IMR-90 (cell line): ENCODE data around the gene SF3B5. TPM values are rescaled to one million over a fixed set of nuclear protein-coding genes. Genes with fewer than 3 reads are reported as not detected.

ENCODE experiments used
- ATAC-seq: fragments of 200-7000 bp; cut with Tn5 transposase; 2 replicates; pipeline ENCODE4 v1.9.1; 2020; ENCODE audit warnings: low read depth, mild to moderate bottlenecking, moderate library complexity
- BruUV-seq: library from RNA; stranded (reverse); fragments of 400-500 nt; replicated peaks from 2 replicates; lab custom pipeline; 2021; lab: Mats Ljungman, UMichigan
- CTCF ChIA-PET: fragments of 300-600 bp; formaldehyde crosslinking; extraction: SDS; loops from one replicate; lab custom pipeline; 2021; ENCODE audit warnings: antibody characterized with exemption; lab: Yijun Ruan, JAX
- POLR2A ChIA-PET: fragments of 300-600 bp; sonication (Branson Sonifier 250); formaldehyde crosslinking; loops from one replicate; lab custom pipeline; 2022; ENCODE audit warnings: antibody characterized with exemption; ENCODE audit not compliant: unreplicated experiment; lab: Charles Lee
- DNase-seq: peaks from one replicate; pipeline ENCODE4 v3.0.0; 2013
- H2AFZ ChIP-seq: replicated peaks from 2 replicates; pipeline ENCODE3; 2013; ENCODE audit warnings: low read length, mild to moderate bottlenecking; ENCODE audit not compliant: poor library complexity
- H2AK5ac ChIP-seq: 2 replicates; pipeline ENCODE4 v1.6.1; 2013; ENCODE audit warnings: low read depth, low read length, inconsistent platforms
- H2AK9ac ChIP-seq: replicated peaks from 2 replicates; pipeline ENCODE3; 2013; ENCODE audit warnings: mild to moderate bottlenecking, low read depth, low read length, moderate library complexity; ENCODE audit not compliant: poor library complexity
- H2BK120ac ChIP-seq: 2 replicates; pipeline ENCODE4 v1.6.1; 2013; ENCODE audit warnings: low read depth, low read length, inconsistent platforms
- H2BK15ac ChIP-seq: 3 replicates; pipeline ENCODE4 v1.6.1; 2013; ENCODE audit warnings: low read depth, low read length, inconsistent platforms
- H2BK20ac ChIP-seq: 2 replicates; pipeline ENCODE4 v1.6.1; 2013; ENCODE audit warnings: low read depth, mild to moderate bottlenecking, inconsistent platforms, low read length, moderate library complexity
- H2BK5ac ChIP-seq: 2 replicates; pipeline ENCODE4 v1.6.1; 2013; ENCODE audit warnings: mild to moderate bottlenecking, low read depth, low read length, inconsistent platforms; ENCODE audit not compliant: poor library complexity, severe bottlenecking
- H3K14ac ChIP-seq: replicated peaks from 2 replicates; pipeline ENCODE4 v1.6.1; 2013; ENCODE audit warnings: low read depth, low read length, inconsistent platforms
- H3K18ac ChIP-seq: 2 replicates; pipeline ENCODE4 v1.6.1; 2013; ENCODE audit warnings: low read depth, low read length, control low read depth
- H3K23ac ChIP-seq: 2 replicates; pipeline ENCODE4 v1.6.1; 2013; ENCODE audit warnings: low read depth, low read length, inconsistent platforms
- H3K27ac ChIP-seq: 2 replicates; pipeline ENCODE4 v1.5.1; 2013; ENCODE audit warnings: mild to moderate bottlenecking, control low read depth, low read length; ENCODE audit not compliant: insufficient read depth
- H3K27me3 ChIP-seq: 2 replicates; pipeline ENCODE4 v1.6.1; 2013; ENCODE audit warnings: low read length; ENCODE audit not compliant: control insufficient read depth, insufficient read depth
- H3K36me3 ChIP-seq: 2 replicates; pipeline ENCODE4 v1.6.1; 2013; ENCODE audit warnings: low read length, mixed read lengths; ENCODE audit not compliant: control insufficient read depth, insufficient read depth
- H3K4ac ChIP-seq: 2 replicates; pipeline ENCODE4 v1.6.1; 2013; ENCODE audit warnings: low read depth, low read length, inconsistent platforms
- H3K4me1 ChIP-seq: 2 replicates; pipeline ENCODE4 v1.6.1; 2013; ENCODE audit warnings: low read length, mixed read lengths; ENCODE audit not compliant: control insufficient read depth, insufficient read depth
- H3K4me2 ChIP-seq: 2 replicates; pipeline ENCODE4 v1.6.1; 2013; ENCODE audit warnings: low read depth, mild to moderate bottlenecking, control low read depth, low read length, moderate library complexity
- H3K4me3 ChIP-seq: 2 replicates; pipeline ENCODE4 v1.5.1; 2013; ENCODE audit warnings: low read depth, mild to moderate bottlenecking, control low read depth, low read length, moderate library complexity; ENCODE audit not compliant: insufficient read depth
- H3K56ac ChIP-seq: 2 replicates; pipeline ENCODE4 v1.6.1; 2013; ENCODE audit warnings: low read length, inconsistent platforms; ENCODE audit not compliant: insufficient read depth; ENCODE audit errors: extremely low read depth
- H3K79me1 ChIP-seq, 2 experiments: 2 replicates each; pipeline ENCODE4 v1.6.1; 2013; ENCODE audit warnings: low read length in 2 of 2, inconsistent platforms in 1 of 2, low read depth in 1 of 2
- H3K9ac ChIP-seq: 2 replicates; pipeline ENCODE4 v1.6.1; 2013; ENCODE audit warnings: low read depth, low read length, control low read depth
- H3K9me1 ChIP-seq: 2 replicates; pipeline ENCODE4 v1.6.1; 2013; ENCODE audit warnings: low read length, inconsistent platforms; ENCODE audit not compliant: insufficient read depth
- H3K9me3 ChIP-seq: 2 replicates; pipeline ENCODE4 v1.6.1; 2013; ENCODE audit warnings: low read length; ENCODE audit not compliant: control insufficient read depth, insufficient read depth
- H4K20me1 ChIP-seq: 2 replicates; pipeline ENCODE4 v1.6.1; 2013; ENCODE audit warnings: low read length, inconsistent platforms; ENCODE audit not compliant: insufficient read depth
- H4K5ac ChIP-seq: 2 replicates; pipeline ENCODE4 v1.6.1; 2013; ENCODE audit warnings: mild to moderate bottlenecking, low read depth, low read length, control low read depth
- H4K8ac ChIP-seq, 2 experiments: 2 replicates each; pipeline ENCODE4 v1.6.1; 2013; ENCODE audit warnings: low read depth in 2 of 2, low read length in 2 of 2, control low read depth in 1 of 2, inconsistent platforms in 1 of 2
- H4K91ac ChIP-seq: 2 replicates; pipeline ENCODE4 v1.6.1; 2013; ENCODE audit warnings: low read depth, low read length, inconsistent platforms; ENCODE audit not compliant: insufficient read depth
- POLR2A ChIP-seq: IDR thresholded peaks from 2 replicates; pipeline ENCODE4 v1.6.1; 2012; ENCODE audit warnings: mild to moderate bottlenecking, low read depth, low read length
- RAD21 ChIP-seq: IDR thresholded peaks from 2 replicates; pipeline ENCODE4 v1.6.1; 2012; ENCODE audit warnings: low read length, improper control_type of control experiment
- WGBS, 2 experiments: methylation state at CpG; one replicate each; pipeline versions ENCODE4 v1.1.5 to v1.1.7; 2013; ENCODE audit warnings: missing lambda C conversion rate in 2 of 2; ENCODE audit not compliant: insufficient read length in 1 of 2; ENCODE audit errors: extremely low coverage in 2 of 2; 5-methylcytosine and 5-hydroxymethylcytosine counted together
- dilution Hi-C: fragments of 300-500 bp; cut with HindIII; formaldehyde crosslinking; loops from one replicate; pipeline ENCODE4 v1.14.3; 2018; ENCODE audit warnings: low sequenced_read_pairs; ENCODE audit not compliant: unreplicated experiment
- in situ Hi-C: fragments of 300-500 bp; cut with MboI; formaldehyde crosslinking; loops from 3 replicates; pipeline ENCODE4 v1.14.3; 2019; ENCODE audit warnings: low sequenced_read_pairs, inconsistent platforms, mixed read lengths
- intact Hi-C: fragments of 100-400 bp; cut with micrococcal nuclease; formaldehyde crosslinking; loops from 2 replicates; pipeline ENCODE4 v1.10.0; 2022
- polyA plus RNA-seq, 3 experiments: library from polyadenylated mRNA; depleted of rRNA; stranded (reverse); fragments of >200 nt; gene quantifications; 2 replicates each; pipeline ENCODE4 v1.2.3, GENCODE V29; 2012; ENCODE audit warnings: low replicate concordance in 1 of 3
- total RNA-seq: library from RNA; depleted of rRNA; stranded (reverse); fragments of >200 nt; gene quantifications from 2 replicates; pipeline ENCODE4 v1.2.3, GENCODE V29; 2012

SF3B5 gene
- total and polyA plus RNA-seq, 2 of the 4 experiments (the other 2 are of a cell fraction), result 227 to 333 TPM

DNA sequence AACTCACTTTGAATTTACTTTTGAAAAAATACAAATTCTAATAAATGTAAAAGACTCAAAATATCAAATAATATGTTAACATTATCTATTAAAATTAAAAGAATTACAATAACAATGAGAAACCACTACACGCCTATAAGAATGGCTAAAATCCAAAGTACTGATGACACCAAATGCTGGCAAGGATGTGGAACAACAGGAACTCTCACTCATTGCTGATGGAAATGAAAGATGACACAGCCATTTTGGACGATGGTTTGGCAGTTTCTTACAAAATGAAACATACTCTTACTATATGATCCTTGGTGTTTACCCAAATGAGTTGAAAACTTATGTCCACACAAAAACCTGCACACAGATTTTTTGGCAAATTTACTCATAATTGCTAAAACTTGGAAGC, 39.4 kb upstream of the SF3B5 start:
- dilution Hi-C loops, result no loop called here
- CTCF ChIA-PET, result no interaction called here
- no peak for ATAC-seq

More for the DNA sequence above, 39.4 kb upstream of the SF3B5 start:
- TF ChIP-seq POLR2A, result no peak
- no peak for TF ChIP-seq RAD21
- no peak overlapping the region for H2BK120ac ChIP-seq
- H3K9me1 ChIP-seq, result no peaks in the 10 kb centered on the region
- no peaks in the 10 kb centered on the region for H4K20me1 ChIP-seq
- no peak overlapping the region for H3K4me3 ChIP-seq
- no peak overlapping the region for H2BK15ac ChIP-seq
- POLR2A ChIA-PET, result no interaction called here
- intact Hi-C loops, result no loop called here
- no peak overlapping the region for H2AK5ac ChIP-seq
- no peaks in the 10 kb centered on the region for H3K79me1 ChIP-seq
- no peak for DNase-seq
- no TSS peak for BruUV-seq
- no peak overlapping the region for H3K9ac ChIP-seq
- no peak overlapping the region for H2AK9ac ChIP-seq
- H3K27ac ChIP-seq, result no peak overlapping the region
- in situ Hi-C loops, result no loop called here
- H2BK5ac ChIP-seq, result no peak overlapping the region
- no peak overlapping the region for H4K91ac ChIP-seq
- H3K14ac ChIP-seq, result no peak overlapping the region
- no peaks in the 10 kb centered on the region for H3K4me1 ChIP-seq
- no peak overlapping the region for H3K4ac ChIP-seq
- no peak overlapping the region for H3K23ac ChIP-seq
- no peaks in the 10 kb centered on the region for H3K9me3 ChIP-seq
- no peak overlapping the region for H3K4me2 ChIP-seq
- H4K8ac ChIP-seq, result no peak overlapping the region
- no peak overlapping the region for H2AFZ ChIP-seq
- H2BK20ac ChIP-seq, result no peak overlapping the region
- H3K18ac ChIP-seq, result no peak overlapping the region
- no peaks in the 10 kb centered on the region for H3K36me3 ChIP-seq
- no peak overlapping the region for H3K56ac ChIP-seq
- no peaks in the 10 kb centered on the region; the same call in 1 of the 2 replicates for H3K27me3 ChIP-seq
- H4K5ac ChIP-seq, result no peak overlapping the region
- no CpG with 5 or more reads among the region's 2 CpGs for WGBS, 2 experiments
